Vagina (tissue), 2 donors: ENCODE data around the gene SP1. TPM values are rescaled to one million over a fixed set of nuclear protein-coding genes. Genes with fewer than 3 reads are reported as not detected.
"Not testable (repeated sequence)": the region's sequence is repeated elsewhere in the genome, so short reads cannot be mapped to it uniquely, and the experiment has no call there.

Experiments
- DNase-seq, 2 donors: peaks; one replicate each; pipeline ENCODE4 v3.0.0-alpha.2; 2017; ENCODE audit errors: extremely low spot score in 2 of 2
- H3K27ac ChIP-seq: fragments of 200-600 bp; sonication (generic); one replicate; pipeline ENCODE4 v1.5.1; 2019
- H3K27me3 ChIP-seq: fragments of 200-600 bp; sonication (generic); one replicate; pipeline ENCODE4 v1.5.1; 2019
- H3K36me3 ChIP-seq, 2 donors: fragments of 200-600 bp; sonication (generic); one replicate each; pipeline ENCODE4 v1.5.1; 2017 to 2019
- H3K4me1 ChIP-seq: fragments of 200-600 bp; sonication (generic); one replicate; pipeline ENCODE4 v1.5.1; 2019
- H3K4me3 ChIP-seq, 2 donors: fragments of 200-600 bp; sonication (generic); 1 replicate in 1 of 2; 2 replicates in 1 of 2; pipeline ENCODE4 v1.5.1; 2016 to 2019
- H3K9me3 ChIP-seq: fragments of 200-600 bp; sonication (generic); one replicate; pipeline ENCODE4 v1.5.1; 2019
- POLR2A ChIP-seq, 2 donors: fragments of 450-650 bp; IDR thresholded peaks; one replicate each; pipeline ENCODE4 v1.6.1; 2017; ENCODE audit warnings: antibody characterized with exemption in 2 of 2, mild to moderate bottlenecking in 2 of 2, moderate library complexity in 2 of 2
- POLR2AphosphoS5 ChIP-seq, 2 donors: sonication (generic); formaldehyde crosslinking; IDR thresholded peaks; one replicate each; pipeline ENCODE4 v1.9.0; 2017; ENCODE audit warnings: antibody characterized with exemption in 2 of 2, mild to moderate bottlenecking in 2 of 2, low read depth in 1 of 2; ENCODE audit not compliant: insufficient read depth in 1 of 2
- intact Hi-C: fragments of 100-400 bp; cut with DNase I; formaldehyde crosslinking; loops from one replicate; pipeline ENCODE4 v1.15.1; 2023
- total RNA-seq: library from RNA; depleted of rRNA; stranded (reverse); fragments of >200 nt; gene quantifications from one replicate; pipeline ENCODE4 v1.2.3, GENCODE V29; 2016
- TF ChIP-seq, protein P1 (sequence below), 3 experiments: fragments of 450-650 bp in 2 of 3; fragments of 200-600 bp in 1 of 3; sonication (generic) in 1 of 3; IDR thresholded peaks; one replicate each; pipeline ENCODE4 v1.5.1; 2017 to 2019; ENCODE audit warnings: antibody characterized with exemption in 3 of 3, mild to moderate bottlenecking in 2 of 3, moderate library complexity in 2 of 3

Gene SP1
- total RNA-seq, 1 donor from 2014 or later, result 76.1 TPM

GRCh38 chr12:53418221-53418620, 38.2 kb downstream of the SP1 start:
- no peak for DNase-seq
- no peak for TF ChIP-seq POLR2AphosphoS5 (IDR thresholded peaks at IDR 0.05; ENCODE audit: insufficient read depth in 1 of 2, low read depth in 1 of 2)
- TF ChIP-seq, protein P1, sequence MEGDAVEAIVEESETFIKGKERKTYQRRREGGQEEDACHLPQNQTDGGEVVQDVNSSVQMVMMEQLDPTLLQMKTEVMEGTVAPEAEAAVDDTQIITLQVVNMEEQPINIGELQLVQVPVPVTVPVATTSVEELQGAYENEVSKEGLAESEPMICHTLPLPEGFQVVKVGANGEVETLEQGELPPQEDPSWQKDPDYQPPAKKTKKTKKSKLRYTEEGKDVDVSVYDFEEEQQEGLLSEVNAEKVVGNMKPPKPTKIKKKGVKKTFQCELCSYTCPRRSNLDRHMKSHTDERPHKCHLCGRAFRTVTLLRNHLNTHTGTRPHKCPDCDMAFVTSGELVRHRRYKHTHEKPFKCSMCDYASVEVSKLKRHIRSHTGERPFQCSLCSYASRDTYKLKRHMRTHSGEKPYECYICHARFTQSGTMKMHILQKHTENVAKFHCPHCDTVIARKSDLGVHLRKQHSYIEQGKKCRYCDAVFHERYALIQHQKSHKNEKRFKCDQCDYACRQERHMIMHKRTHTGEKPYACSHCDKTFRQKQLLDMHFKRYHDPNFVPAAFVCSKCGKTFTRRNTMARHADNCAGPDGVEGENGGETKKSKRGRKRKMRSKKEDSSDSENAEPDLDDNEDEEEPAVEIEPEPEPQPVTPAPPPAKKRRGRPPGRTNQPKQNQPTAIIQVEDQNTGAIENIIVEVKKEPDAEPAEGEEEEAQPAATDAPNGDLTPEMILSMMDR (IDR thresholded peaks at IDR 0.05), result no peak
- no peak for TF ChIP-seq POLR2A (IDR thresholded peaks at IDR 0.05)
- Histone ChIP-seq H3K4me3 (no peak overlapping the region), H3K27ac (no peak overlapping the region), H3K36me3 (no peaks in the 10 kb centered on the region), H3K27me3 (no peaks in the 10 kb centered on the region), H3K9me3 (no peaks in the 10 kb centered on the region), H3K4me1 (peaks cover 14% of the 10 kb centered on the region)
- intact Hi-C loops, result loop anchor here (10.0 kb wide), 1 partner anchor 203 kb away; no protein-coding TSS in a partner anchor

- DNase-seq, result no peak
- H3K36me3 ChIP-seq, result no peaks in the 10 kb centered on the region
- TF ChIP-seq, protein P1 (IDR thresholded peaks at IDR 0.05), result no peak
- no peaks in the 10 kb centered on the region for H3K27me3 ChIP-seq
- intact Hi-C loops, result loop anchor here (2.0 to 10.0 kb wide), 2 partner anchors 67 to 205 kb away; no protein-coding TSS in a partner anchor
- no peak overlapping the region for H3K27ac ChIP-seq
- no peaks in the 10 kb centered on the region for H3K9me3 ChIP-seq
- H3K4me3 ChIP-seq, result no peak overlapping the region
- peaks cover 14% of the 10 kb centered on the region for H3K4me1 ChIP-seq
Observed at GRCh38 chr12:53419756-53420155, 39.8 kb downstream of the SP1 start.

DNA sequence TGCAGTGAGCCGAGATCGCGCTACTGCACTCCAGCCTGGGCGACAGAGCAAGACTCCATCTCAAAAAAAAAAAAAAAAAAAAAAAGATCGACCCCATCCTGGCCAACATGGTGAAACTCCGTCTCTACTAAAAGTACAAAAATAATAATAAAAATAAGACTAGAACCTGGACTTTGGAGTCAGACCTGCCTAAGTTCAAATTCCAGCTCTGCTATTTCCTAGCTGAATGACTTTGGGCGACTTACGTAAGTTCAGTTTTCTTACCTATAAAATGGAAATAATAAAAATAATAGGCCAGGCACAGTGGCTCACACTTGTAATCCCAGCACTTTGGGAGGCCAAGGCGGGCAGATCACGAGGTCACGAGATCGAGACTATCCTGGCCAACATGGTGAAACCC, 42.3 kb downstream of the SP1 start:
- DNase-seq, intact Hi-C loops, H3K4me1 ChIP-seq, H3K9me3 ChIP-seq, H3K27me3 ChIP-seq, H3K36me3 ChIP-seq, H3K4me3 ChIP-seq, H3K27ac ChIP-seq: not testable (repeated sequence)

- no peaks in the 10 kb centered on the region for H3K36me3 ChIP-seq
- peaks cover 8% of the 10 kb centered on the region for H3K4me1 ChIP-seq
- H3K27ac ChIP-seq, result no peak within 1 kb of the TSS
- H3K27me3 ChIP-seq, result no peaks in the 10 kb centered on the region
- H3K4me3 ChIP-seq, result no peak within 1 kb of the TSS
- TF ChIP-seq POLR2A (IDR thresholded peaks at IDR 0.05) (no peak), POLR2AphosphoS5 (IDR thresholded peaks at IDR 0.05; ENCODE audit: insufficient read depth in 1 of 2, low read depth in 1 of 2) (no peak)
- TF ChIP-seq, protein P1 (IDR thresholded peaks at IDR 0.05), result no peak
- DNase-seq, result no peak
- no peaks in the 10 kb centered on the region for H3K9me3 ChIP-seq
- intact Hi-C loops, result no loop called here
Observed at GRCh38 chr12:53423597-53423996, 43.6 kb downstream of the SP1 start, which contains the start of gene AMHR2. Gene AMHR2, plus strand, starts transcription at chr12:53423855. Its CDS starts 80 bp downstream, at chr12:53423935.

- H3K36me3 ChIP-seq, result no peaks in the 10 kb centered on the region
- H3K4me3 ChIP-seq, result no peak overlapping the region
- no peaks in the 10 kb centered on the region for H3K9me3 ChIP-seq
- no peak for DNase-seq
- no peak for TF ChIP-seq POLR2A (IDR thresholded peaks at IDR 0.05)
- no peak for TF ChIP-seq POLR2AphosphoS5 (IDR thresholded peaks at IDR 0.05; ENCODE audit: insufficient read depth in 1 of 2, low read depth in 1 of 2)
- TF ChIP-seq, protein P1 (IDR thresholded peaks at IDR 0.05), result no peak
- intact Hi-C loops, result no loop called here
- H3K27me3 ChIP-seq, result no peaks in the 10 kb centered on the region
- H3K4me1 ChIP-seq, result peaks cover 8% of the 10 kb centered on the region
- no peak overlapping the region for H3K27ac ChIP-seq
Observed at GRCh38 chr12:53424626-53425514, 44.9 kb downstream of the SP1 start.
